NB4 (cell line): ENCODE results near the gene SPCS1.
"Not testable (repeated sequence)": the region's sequence is repeated elsewhere in the genome, so short reads cannot be mapped to it uniquely, and the experiment has no call there.

Experiments used
- DNase-seq: peaks from one replicate; pipeline ENCODE4 v3.0.0; 2010; ENCODE audit warnings: low read depth
- H3K4me3 ChIP-seq: one replicate; pipeline ENCODE4 v1.5.1; 2011; ENCODE audit warnings: mild to moderate bottlenecking, low read depth, low read length, moderate library complexity
- CTCF ChIP-seq: IDR thresholded peaks from one replicate; pipeline ENCODE4 v1.5.1; 2012; ENCODE audit warnings: low read depth, low read length
- MAX ChIP-seq: IDR thresholded peaks from 2 replicates; pipeline ENCODE4 v1.6.1; 2011; ENCODE audit warnings: low read depth, low read length
- MYC ChIP-seq: IDR thresholded peaks from 2 replicates; pipeline ENCODE4 v1.6.1; 2011; ENCODE audit warnings: low read depth, low read length
- POLR2A ChIP-seq: IDR thresholded peaks from 2 replicates; pipeline ENCODE4 v1.6.1; 2011; ENCODE audit warnings: mild to moderate bottlenecking; ENCODE audit not compliant: insufficient read length; ENCODE audit errors: extremely low read depth

SPCS1 gene

GRCh38 chr3:52721730-52722008, 15.8 kb downstream of the SPCS1 start:
- no peak for DNase-seq
- TF ChIP-seq MAX = no peak
- no peak for TF ChIP-seq POLR2A
- TF ChIP-seq CTCF = no peak
- TF ChIP-seq MYC = no peak
- peak overlapping the region; percentile 27 for H3K4me3 ChIP-seq

GRCh38 chr3:52722491-52722890, 16.6 kb downstream of the SPCS1 start:
- H3K4me3 ChIP-seq = no peak overlapping the region
- peak; percentile 62 for DNase-seq
- TF ChIP-seq MYC (no peak), POLR2A (no peak), MAX (no peak), CTCF (no peak)

- no peak overlapping the region for H3K4me3 ChIP-seq
- no peak for TF ChIP-seq POLR2A
- no peak for TF ChIP-seq MYC
- no peak for TF ChIP-seq CTCF
- TF ChIP-seq MAX = no peak
- DNase-seq = no peak
Measured at GRCh38 chr3:52723935-52724334, 18.0 kb downstream of the SPCS1 start.

GRCh38 chr3:52724511-52724910, 18.6 kb downstream of the SPCS1 start:
- no peak overlapping the region for H3K4me3 ChIP-seq
- DNase-seq = no peak
- TF ChIP-seq POLR2A (no peak), MAX (no peak), MYC (no peak), CTCF (no peak)

GRCh38 chr3:52728753-52729152, 22.8 kb downstream of the SPCS1 start:
- H3K4me3 ChIP-seq, DNase-seq: not testable (repeated sequence)

GRCh38 chr3:52730681-52731080, 24.8 kb downstream of the SPCS1 start:
- H3K4me3 ChIP-seq = no peak overlapping the region
- DNase-seq = peak; percentile 39
- no peak for TF ChIP-seq POLR2A
- TF ChIP-seq MYC = no peak
- TF ChIP-seq CTCF = no peak
- TF ChIP-seq MAX = no peak

GRCh38 chr3:52731590-52731989, 25.7 kb downstream of the SPCS1 start:
- no peak overlapping the region for H3K4me3 ChIP-seq
- no peak for DNase-seq
- no peak for TF ChIP-seq MAX
